Measurements from ENCODE around the gene ELAVL3.
"Not testable (repeated sequence)": the region's sequence is repeated elsewhere in the genome, so short reads cannot be mapped to it uniquely, and the experiment has no call there.

Gene ELAVL3

GRCh38 chr19:11486661-11487503 lies 6.0 kb upstream of the ELAVL3 start:
- no peak for DNase-seq (ENCODE audit: low spot score)

GRCh38 chr19:11485245-11485837 lies 4.5 kb upstream of the ELAVL3 start:
- DNase-seq (ENCODE audit: low spot score) = no peak

- no peak for DNase-seq (ENCODE audit: low spot score)
These were observed 2.7 kb upstream of the ELAVL3 start for GRCh38 chr19:11483366-11484111.

DNA sequence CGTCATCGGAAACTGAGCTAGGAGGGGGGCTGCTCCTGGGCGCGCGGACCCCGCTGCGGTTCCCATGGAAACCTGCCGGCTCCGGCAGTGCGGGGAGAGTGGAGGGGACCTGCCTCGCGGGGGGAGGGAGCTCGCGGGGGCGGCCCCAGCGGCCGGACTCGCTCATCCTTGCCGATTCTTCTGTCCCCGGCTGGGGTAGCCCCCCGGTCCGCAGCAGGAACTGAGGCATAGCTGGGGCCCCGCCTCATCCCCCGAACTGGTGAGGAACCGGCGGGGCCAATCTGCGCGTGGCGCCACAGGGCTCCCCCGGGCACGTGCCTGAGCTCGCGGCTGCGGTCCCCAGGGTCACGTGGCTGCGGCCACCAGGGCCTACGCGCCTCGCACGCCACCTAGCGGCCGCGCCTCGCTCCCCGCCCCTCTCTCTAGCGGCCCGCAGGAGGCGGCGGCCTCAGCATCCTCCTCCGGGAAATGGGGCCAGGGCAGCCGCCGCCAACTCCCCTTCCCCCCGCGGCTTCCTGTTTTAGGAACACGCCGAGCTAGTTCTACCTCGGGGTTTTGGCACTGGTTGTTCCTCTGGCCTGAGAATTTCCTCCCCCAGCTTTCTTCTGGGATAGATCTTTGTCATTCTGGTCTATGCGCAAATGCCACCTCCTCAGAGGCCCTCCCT lies 1.7 kb upstream of the ELAVL3 start:
- peak; percentile 83 for DNase-seq (ENCODE audit: low spot score)

- peak; percentile 64 for DNase-seq (ENCODE audit: low spot score)
These were observed 913 bp upstream of the ELAVL3 start for GRCh38 chr19:11481534-11482383.

GRCh38 chr19:11479898-11480714 lies 740 bp downstream of the ELAVL3 start:
- DNase-seq (ENCODE audit: low spot score) = no peak

GRCh38 chr19:11479090-11479897 lies 1.6 kb downstream of the ELAVL3 start:
- no peak for DNase-seq (ENCODE audit: low spot score)

DNA sequence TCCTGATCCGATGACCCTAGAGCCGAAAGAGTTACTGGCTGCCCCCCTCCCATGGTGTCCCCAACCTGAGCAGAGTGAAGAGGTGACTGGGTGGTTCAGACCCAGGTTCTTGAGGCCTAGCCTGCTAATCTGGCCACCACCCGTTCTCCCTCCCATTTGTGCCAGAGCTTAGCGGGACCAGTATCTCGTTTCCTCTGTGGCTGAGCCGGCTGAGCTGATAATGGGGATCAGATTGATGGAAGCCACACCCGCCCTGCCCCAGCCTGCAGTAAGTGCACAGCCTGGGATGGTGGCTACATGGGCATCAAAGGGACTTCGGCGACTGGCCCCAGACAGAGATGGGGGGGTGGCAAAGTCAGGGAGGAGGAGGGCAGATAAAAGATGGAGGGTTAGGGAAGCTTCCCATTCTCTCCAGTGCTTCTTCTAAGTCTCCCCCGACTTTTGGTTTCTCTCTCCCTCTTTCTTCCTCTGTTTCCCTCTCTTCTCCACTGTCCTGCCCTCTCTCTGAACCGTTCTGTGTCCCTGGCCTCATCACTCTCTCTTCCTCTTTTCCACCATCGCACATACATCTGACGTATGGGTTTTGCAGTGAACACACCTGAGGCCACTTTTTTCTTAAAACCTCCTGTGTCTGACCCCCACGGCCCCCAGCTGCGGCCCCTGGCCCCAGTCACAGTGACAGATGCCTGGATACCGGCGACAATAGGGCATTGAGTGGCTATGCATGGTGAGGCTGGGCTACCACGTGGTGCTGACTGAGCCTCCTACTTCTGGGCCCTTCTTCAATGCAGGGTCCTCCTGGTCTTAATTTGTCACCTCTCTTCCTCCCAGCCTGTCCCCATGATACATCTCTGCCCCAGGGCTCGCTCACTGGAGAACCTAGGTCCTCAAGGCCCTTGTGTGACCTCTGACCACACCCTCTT lies 2.4 kb downstream of the ELAVL3 start:
- no peak for DNase-seq (ENCODE audit: low spot score)

DNA sequence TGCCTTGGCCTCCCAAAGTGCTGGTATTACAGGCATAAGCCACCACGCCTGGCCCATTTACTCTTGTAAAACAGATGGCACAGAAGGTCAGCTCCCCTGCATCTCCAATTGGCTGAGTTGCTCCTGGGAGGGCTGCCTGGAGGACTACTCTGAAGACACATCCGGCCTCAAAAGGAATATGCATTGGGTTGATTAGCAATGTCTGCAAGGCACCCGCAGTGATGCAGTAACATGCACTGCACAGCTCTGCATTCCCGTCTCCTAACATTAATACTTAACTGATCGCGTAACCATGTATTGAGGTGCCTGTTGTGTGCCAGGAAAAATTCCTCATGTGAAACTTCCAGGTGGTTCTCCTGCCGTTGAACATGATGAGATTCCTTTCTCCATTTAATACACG lies 5.0 kb downstream of the ELAVL3 start:
- DNase-seq (ENCODE audit: low spot score) = no peak

DNA sequence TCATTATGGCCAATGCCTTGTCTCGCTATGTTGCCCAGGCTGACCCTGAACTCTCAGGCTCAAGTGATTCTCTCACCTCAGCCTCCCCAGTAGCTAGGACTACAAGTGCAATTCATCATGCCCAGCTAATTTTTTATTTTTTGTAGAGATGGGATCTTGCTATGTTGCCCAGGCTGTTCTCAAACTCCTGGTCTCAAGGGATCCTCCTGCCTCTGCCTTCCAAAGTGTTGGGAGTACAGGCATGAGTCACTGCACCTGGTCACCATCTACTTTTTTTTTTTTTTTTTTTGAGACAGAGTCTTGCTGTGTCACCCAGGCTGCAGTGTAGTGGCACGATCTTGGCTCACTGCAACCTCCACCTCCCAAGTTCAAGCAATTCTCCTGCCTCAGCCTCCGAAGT lies 5.5 kb downstream of the ELAVL3 start:
- DNase-seq (ENCODE audit: low spot score) = not testable (repeated sequence)

GRCh38 chr19:11473725-11474124 lies 7.1 kb downstream of the ELAVL3 start:
- no peak for DNase-seq (ENCODE audit: low spot score)

DNA sequence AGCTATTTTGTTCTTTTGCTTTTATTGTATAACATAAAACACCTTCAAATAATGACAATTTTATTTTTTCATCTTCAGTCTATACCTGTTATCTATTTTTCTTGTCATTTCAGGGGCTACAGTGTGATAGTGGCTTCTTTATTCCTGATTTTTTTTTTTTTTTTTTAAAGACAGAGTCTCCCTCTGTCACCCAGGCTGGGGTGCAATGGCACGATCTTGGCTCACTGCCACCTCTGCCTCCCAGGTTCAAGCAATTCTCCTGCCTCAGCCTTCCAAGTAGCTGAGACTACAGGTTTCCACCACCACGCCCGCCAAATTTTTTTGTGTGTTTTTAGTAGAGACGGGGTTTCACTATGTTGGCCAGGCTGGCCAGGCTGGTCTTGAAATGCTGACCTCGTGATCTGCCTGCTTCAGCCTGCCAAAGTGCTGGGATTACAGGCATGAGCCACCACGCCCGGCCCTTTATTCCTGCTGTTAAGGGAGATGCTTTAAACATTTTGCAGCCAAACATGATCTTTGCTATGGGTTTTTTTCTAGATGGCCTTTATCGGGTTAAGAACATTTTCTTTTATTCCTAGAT lies 12.5 kb downstream of the ELAVL3 start:
- not testable (repeated sequence) for DNase-seq (ENCODE audit: low spot score)

DNA sequence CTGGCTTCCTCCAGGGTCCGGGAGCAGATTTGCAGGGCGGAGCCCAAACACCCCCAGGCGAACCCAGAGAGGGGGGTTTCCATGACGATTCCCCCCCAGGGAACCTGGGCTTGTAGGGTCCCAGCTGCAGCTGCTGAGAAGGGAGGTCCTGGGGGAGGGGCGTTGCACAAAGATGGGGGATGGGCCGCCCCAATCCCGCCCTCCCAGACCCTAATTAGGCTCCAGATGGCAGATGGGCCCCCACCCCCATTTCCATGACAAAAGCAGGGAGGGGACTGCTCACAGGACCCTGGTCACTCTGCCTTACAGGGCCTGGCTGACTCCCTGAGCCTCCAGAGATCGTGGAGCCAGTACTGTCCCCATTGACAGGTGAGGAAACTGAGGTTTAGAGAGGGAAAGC lies 15.2 kb downstream of the ELAVL3 start:
- DNase-seq (ENCODE audit: low spot score) = no peak

GRCh38 chr19:11464333-11465265 lies 16.2 kb downstream of the ELAVL3 start:
- DNase-seq (ENCODE audit: low spot score) = no peak

GRCh38 chr19:11463391-11463790 lies 17.5 kb downstream of the ELAVL3 start:
- DNase-seq (ENCODE audit: low spot score) = no peak

DNA sequence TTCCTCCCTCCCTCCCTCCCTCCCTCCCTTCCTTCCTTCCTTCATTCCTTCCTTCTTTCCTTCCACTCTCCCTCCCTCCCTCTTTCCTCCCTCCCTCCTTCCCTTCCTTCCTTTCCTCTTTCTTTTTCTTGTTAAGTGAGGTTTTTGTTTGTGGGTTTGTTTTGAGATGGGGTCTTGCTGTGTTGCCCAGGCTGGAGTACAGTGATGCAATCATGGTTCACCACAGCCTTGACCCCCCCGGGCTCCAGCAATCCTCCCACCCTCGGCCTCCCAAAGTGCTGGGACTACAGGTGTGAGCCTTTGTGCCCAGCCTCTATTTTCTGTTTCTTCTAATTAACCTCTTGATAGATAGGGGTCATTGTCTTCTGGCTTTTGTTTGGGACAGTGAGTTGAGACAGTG lies 19.4 kb downstream of the ELAVL3 start:
- DNase-seq (ENCODE audit: low spot score) = no peak

DNA sequence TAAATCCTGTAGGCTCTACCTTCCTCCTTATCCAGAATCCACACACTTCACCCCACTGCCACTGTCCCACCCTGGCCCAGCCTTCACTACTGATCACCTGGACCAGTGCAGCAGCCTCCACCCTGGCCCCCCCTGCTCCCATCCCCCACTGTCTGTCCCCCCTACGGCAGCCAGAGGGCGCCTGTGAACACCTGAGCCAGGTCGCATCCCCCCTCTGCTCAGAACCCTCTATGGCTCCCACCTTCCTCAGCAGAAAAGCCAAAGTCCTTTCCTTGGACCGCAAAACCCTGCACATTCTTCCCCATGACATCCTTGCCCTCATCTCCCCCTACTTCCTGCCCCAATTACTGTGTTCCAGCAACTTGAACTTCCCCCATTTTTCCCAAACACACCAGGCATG lies 20.6 kb downstream of the ELAVL3 start:
- DNase-seq (ENCODE audit: low spot score) = no peak
